H54 (cell line): Measurements from ENCODE around the gene SDK1.

Experiments
- DNase-seq: peaks from one replicate; pipeline ENCODE4 v3.0.0; 2011; ENCODE audit warnings: low spot score, mixed read lengths; ENCODE audit not compliant: insufficient read length
- FAIRE-seq: peaks from 3 replicates; lab custom pipeline; 2011; peaks lifted over from hg19 to GRCh38; lab: Jason Lieb, UNC
- POLR2A ChIP-seq: IDR thresholded peaks from 2 replicates; pipeline ENCODE4 v1.6.1; 2011; ENCODE audit warnings: low read depth, mild to moderate bottlenecking, low read length

The SDK1 gene

GRCh38 chr7:3495530-3495929 lies 194.5 kb downstream of the SDK1 start:
- no peak for FAIRE-seq
- no peak for TF ChIP-seq POLR2A
- DNase-seq = no peak

- FAIRE-seq = no peak
- no peak for TF ChIP-seq POLR2A
- no peak for DNase-seq
Measured at GRCh38 chr7:3495954-3496353, 194.9 kb downstream of the SDK1 start.

GRCh38 chr7:3497796-3498195 lies 196.7 kb downstream of the SDK1 start:
- no peak for DNase-seq
- no peak for TF ChIP-seq POLR2A
- FAIRE-seq = no peak

GRCh38 chr7:3501671-3502070 lies 200.6 kb downstream of the SDK1 start:
- no peak for TF ChIP-seq POLR2A
- FAIRE-seq (no peak), DNase-seq (no peak)

GRCh38 chr7:3504384-3504783 lies 203.3 kb downstream of the SDK1 start:
- TF ChIP-seq POLR2A = no peak
- no peak for DNase-seq
- FAIRE-seq = no peak

- no peak for DNase-seq
- FAIRE-seq = no peak
- TF ChIP-seq POLR2A = no peak
Measured at GRCh38 chr7:3510101-3511020, 209.3 kb downstream of the SDK1 start.

GRCh38 chr7:3517344-3517743 lies 216.3 kb downstream of the SDK1 start:
- peak; percentile 84 for FAIRE-seq
- DNase-seq = no peak
- no peak for TF ChIP-seq POLR2A

GRCh38 chr7:3518546-3518945 lies 217.5 kb downstream of the SDK1 start:
- peak; percentile 66 for FAIRE-seq

GRCh38 chr7:3520206-3520605 lies 219.2 kb downstream of the SDK1 start:
- DNase-seq (no peak), FAIRE-seq (no peak)
- TF ChIP-seq POLR2A = no peak

More at GRCh38 chr7:3518546-3518945, 217.5 kb downstream of the SDK1 start:
- no peak for TF ChIP-seq POLR2A
- DNase-seq = no peak

GRCh38 chr7:3527496-3528124 lies 226.6 kb downstream of the SDK1 start:
- TF ChIP-seq POLR2A = no peak
- DNase-seq = no peak
- FAIRE-seq = no peak

- FAIRE-seq (peak; percentile 52), DNase-seq (no peak)
- TF ChIP-seq POLR2A = no peak
Measured at GRCh38 chr7:3533040-3533439, 232.0 kb downstream of the SDK1 start.

- peak; percentile 83 for DNase-seq
- FAIRE-seq = peak; percentile 92
- TF ChIP-seq POLR2A = no peak
Measured at GRCh38 chr7:3537210-3537875, 236.3 kb downstream of the SDK1 start.

- DNase-seq = no peak
- TF ChIP-seq POLR2A = no peak
- no peak for FAIRE-seq
Measured at GRCh38 chr7:3538041-3538440, 237.0 kb downstream of the SDK1 start.
